ENCODE data around the gene SH2D5.

GRCh38 chr1:20716232-20716631 lies 16.3 kb downstream of the SH2D5 start:
- TF ChIP-seq, protein P1, sequence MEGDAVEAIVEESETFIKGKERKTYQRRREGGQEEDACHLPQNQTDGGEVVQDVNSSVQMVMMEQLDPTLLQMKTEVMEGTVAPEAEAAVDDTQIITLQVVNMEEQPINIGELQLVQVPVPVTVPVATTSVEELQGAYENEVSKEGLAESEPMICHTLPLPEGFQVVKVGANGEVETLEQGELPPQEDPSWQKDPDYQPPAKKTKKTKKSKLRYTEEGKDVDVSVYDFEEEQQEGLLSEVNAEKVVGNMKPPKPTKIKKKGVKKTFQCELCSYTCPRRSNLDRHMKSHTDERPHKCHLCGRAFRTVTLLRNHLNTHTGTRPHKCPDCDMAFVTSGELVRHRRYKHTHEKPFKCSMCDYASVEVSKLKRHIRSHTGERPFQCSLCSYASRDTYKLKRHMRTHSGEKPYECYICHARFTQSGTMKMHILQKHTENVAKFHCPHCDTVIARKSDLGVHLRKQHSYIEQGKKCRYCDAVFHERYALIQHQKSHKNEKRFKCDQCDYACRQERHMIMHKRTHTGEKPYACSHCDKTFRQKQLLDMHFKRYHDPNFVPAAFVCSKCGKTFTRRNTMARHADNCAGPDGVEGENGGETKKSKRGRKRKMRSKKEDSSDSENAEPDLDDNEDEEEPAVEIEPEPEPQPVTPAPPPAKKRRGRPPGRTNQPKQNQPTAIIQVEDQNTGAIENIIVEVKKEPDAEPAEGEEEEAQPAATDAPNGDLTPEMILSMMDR (IDR thresholded peaks at IDR 0.05 in 2 of 3, conservative IDR thresholded peaks at IDR 0.05 in 1 of 3; ENCODE audit: borderline replicate concordance in 1 of 3, insufficient read depth in 1 of 3, low read depth in 2 of 3, low read length in 2 of 3), result no peak
- TF ChIP-seq POLR2A (IDR thresholded peaks at IDR 0.05; ENCODE audit: borderline replicate concordance, extremely low read depth, insufficient read depth, insufficient read length) (no peak), EZH2phosphoT487 (IDR thresholded peaks at IDR 0.05; ENCODE audit: borderline replicate concordance) (no peak)
